IMR-90 (cell line): Measurements from ENCODE around the gene C14orf180. TPM values are rescaled to one million over a fixed set of nuclear protein-coding genes. Genes with fewer than 3 reads are reported as not detected.

Experiments
- ATAC-seq: fragments of 200-7000 bp; cut with Tn5 transposase; 2 replicates; pipeline ENCODE4 v1.9.1; 2020; ENCODE audit warnings: low read depth, mild to moderate bottlenecking, moderate library complexity
- BruUV-seq: library from RNA; stranded (reverse); fragments of 400-500 nt; replicated peaks from 2 replicates; lab custom pipeline; 2021; lab: Mats Ljungman, UMichigan
- CTCF ChIA-PET: fragments of 300-600 bp; formaldehyde crosslinking; extraction: SDS; loops from one replicate; lab custom pipeline; 2021; ENCODE audit warnings: antibody characterized with exemption; lab: Yijun Ruan, JAX
- POLR2A ChIA-PET: fragments of 300-600 bp; sonication (Branson Sonifier 250); formaldehyde crosslinking; loops from one replicate; lab custom pipeline; 2022; ENCODE audit warnings: antibody characterized with exemption; ENCODE audit not compliant: unreplicated experiment; lab: Charles Lee
- DNase-seq: peaks from one replicate; pipeline ENCODE4 v3.0.0; 2013
- H2AFZ ChIP-seq: replicated peaks from 2 replicates; pipeline ENCODE3; 2013; ENCODE audit warnings: low read length, mild to moderate bottlenecking; ENCODE audit not compliant: poor library complexity
- H2AK5ac ChIP-seq: 2 replicates; pipeline ENCODE4 v1.6.1; 2013; ENCODE audit warnings: low read depth, low read length, inconsistent platforms
- H2AK9ac ChIP-seq: replicated peaks from 2 replicates; pipeline ENCODE3; 2013; ENCODE audit warnings: mild to moderate bottlenecking, low read depth, low read length, moderate library complexity; ENCODE audit not compliant: poor library complexity
- H2BK120ac ChIP-seq: 2 replicates; pipeline ENCODE4 v1.6.1; 2013; ENCODE audit warnings: low read depth, low read length, inconsistent platforms
- H2BK15ac ChIP-seq: 3 replicates; pipeline ENCODE4 v1.6.1; 2013; ENCODE audit warnings: low read depth, low read length, inconsistent platforms
- H2BK20ac ChIP-seq: 2 replicates; pipeline ENCODE4 v1.6.1; 2013; ENCODE audit warnings: low read depth, mild to moderate bottlenecking, inconsistent platforms, low read length, moderate library complexity
- H2BK5ac ChIP-seq: 2 replicates; pipeline ENCODE4 v1.6.1; 2013; ENCODE audit warnings: mild to moderate bottlenecking, low read depth, low read length, inconsistent platforms; ENCODE audit not compliant: poor library complexity, severe bottlenecking
- H3K14ac ChIP-seq: replicated peaks from 2 replicates; pipeline ENCODE4 v1.6.1; 2013; ENCODE audit warnings: low read depth, low read length, inconsistent platforms
- H3K18ac ChIP-seq: 2 replicates; pipeline ENCODE4 v1.6.1; 2013; ENCODE audit warnings: low read depth, low read length, control low read depth
- H3K23ac ChIP-seq: 2 replicates; pipeline ENCODE4 v1.6.1; 2013; ENCODE audit warnings: low read depth, low read length, inconsistent platforms
- H3K27ac ChIP-seq: 2 replicates; pipeline ENCODE4 v1.5.1; 2013; ENCODE audit warnings: mild to moderate bottlenecking, control low read depth, low read length; ENCODE audit not compliant: insufficient read depth
- H3K27me3 ChIP-seq: 2 replicates; pipeline ENCODE4 v1.6.1; 2013; ENCODE audit warnings: low read length; ENCODE audit not compliant: control insufficient read depth, insufficient read depth
- H3K36me3 ChIP-seq: 2 replicates; pipeline ENCODE4 v1.6.1; 2013; ENCODE audit warnings: low read length, mixed read lengths; ENCODE audit not compliant: control insufficient read depth, insufficient read depth
- H3K4ac ChIP-seq: 2 replicates; pipeline ENCODE4 v1.6.1; 2013; ENCODE audit warnings: low read depth, low read length, inconsistent platforms
- H3K4me1 ChIP-seq: 2 replicates; pipeline ENCODE4 v1.6.1; 2013; ENCODE audit warnings: low read length, mixed read lengths; ENCODE audit not compliant: control insufficient read depth, insufficient read depth
- H3K4me2 ChIP-seq: 2 replicates; pipeline ENCODE4 v1.6.1; 2013; ENCODE audit warnings: low read depth, mild to moderate bottlenecking, control low read depth, low read length, moderate library complexity
- H3K4me3 ChIP-seq: 2 replicates; pipeline ENCODE4 v1.5.1; 2013; ENCODE audit warnings: low read depth, mild to moderate bottlenecking, control low read depth, low read length, moderate library complexity; ENCODE audit not compliant: insufficient read depth
- H3K56ac ChIP-seq: 2 replicates; pipeline ENCODE4 v1.6.1; 2013; ENCODE audit warnings: low read length, inconsistent platforms; ENCODE audit not compliant: insufficient read depth; ENCODE audit errors: extremely low read depth
- H3K79me1 ChIP-seq, 2 experiments: 2 replicates each; pipeline ENCODE4 v1.6.1; 2013; ENCODE audit warnings: low read length in 2 of 2, inconsistent platforms in 1 of 2, low read depth in 1 of 2
- H3K9ac ChIP-seq: 2 replicates; pipeline ENCODE4 v1.6.1; 2013; ENCODE audit warnings: low read depth, low read length, control low read depth
- H3K9me1 ChIP-seq: 2 replicates; pipeline ENCODE4 v1.6.1; 2013; ENCODE audit warnings: low read length, inconsistent platforms; ENCODE audit not compliant: insufficient read depth
- H3K9me3 ChIP-seq: 2 replicates; pipeline ENCODE4 v1.6.1; 2013; ENCODE audit warnings: low read length; ENCODE audit not compliant: control insufficient read depth, insufficient read depth
- H4K20me1 ChIP-seq: 2 replicates; pipeline ENCODE4 v1.6.1; 2013; ENCODE audit warnings: low read length, inconsistent platforms; ENCODE audit not compliant: insufficient read depth
- H4K5ac ChIP-seq: 2 replicates; pipeline ENCODE4 v1.6.1; 2013; ENCODE audit warnings: mild to moderate bottlenecking, low read depth, low read length, control low read depth
- H4K8ac ChIP-seq, 2 experiments: 2 replicates each; pipeline ENCODE4 v1.6.1; 2013; ENCODE audit warnings: low read depth in 2 of 2, low read length in 2 of 2, control low read depth in 1 of 2, inconsistent platforms in 1 of 2
- H4K91ac ChIP-seq: 2 replicates; pipeline ENCODE4 v1.6.1; 2013; ENCODE audit warnings: low read depth, low read length, inconsistent platforms; ENCODE audit not compliant: insufficient read depth
- BHLHE40 ChIP-seq: fragments of 150-350 bp; IDR thresholded peaks from 2 replicates; pipeline ENCODE4 v1.6.1; 2016; ENCODE audit warnings: mild to moderate bottlenecking, low read depth, low read length
- CEBPB ChIP-seq: IDR thresholded peaks from 2 replicates; pipeline ENCODE4 v1.6.1; 2012; ENCODE audit warnings: low read depth, low read length, improper control_type of control experiment
- CHD1 ChIP-seq: IDR thresholded peaks from 2 replicates; pipeline ENCODE4 v1.6.1; 2012; ENCODE audit warnings: low read depth, low read length, improper control_type of control experiment
- CTCF ChIP-seq: conservative IDR thresholded peaks from 2 replicates; pipeline ENCODE4 v1.5.1; 2012; ENCODE audit warnings: mild to moderate bottlenecking, low read depth, low read length, improper control_type of control experiment
- FOS ChIP-seq: fragments of 150-350 bp; IDR thresholded peaks from 2 replicates; pipeline ENCODE4 v1.6.1; 2016; ENCODE audit warnings: low read depth, low read length
- MAFK ChIP-seq: IDR thresholded peaks from 2 replicates; pipeline ENCODE4 v1.6.1; 2012; ENCODE audit warnings: low read depth, low read length, improper control_type of control experiment
- MAZ ChIP-seq: IDR thresholded peaks from 2 replicates; pipeline ENCODE4 v1.6.1; 2012; ENCODE audit warnings: low read depth, mild to moderate bottlenecking, low read length, improper control_type of control experiment, moderate library complexity, borderline replicate concordance
- MXI1 ChIP-seq: IDR thresholded peaks from 2 replicates; pipeline ENCODE4 v1.6.1; 2012; ENCODE audit warnings: low read depth, mild to moderate bottlenecking, low read length, moderate library complexity, borderline replicate concordance
- NFE2L2 ChIP-seq: fragments of 150-350 bp; IDR thresholded peaks from 2 replicates; pipeline ENCODE4 v1.6.1; 2016; ENCODE audit warnings: low read depth, mild to moderate bottlenecking, low read length
- POLR2A ChIP-seq: IDR thresholded peaks from 2 replicates; pipeline ENCODE4 v1.6.1; 2012; ENCODE audit warnings: mild to moderate bottlenecking, low read depth, low read length
- RAD21 ChIP-seq: IDR thresholded peaks from 2 replicates; pipeline ENCODE4 v1.6.1; 2012; ENCODE audit warnings: low read length, improper control_type of control experiment
- RCOR1 ChIP-seq: IDR thresholded peaks from 2 replicates; pipeline ENCODE4 v1.6.1; 2012; ENCODE audit warnings: mild to moderate bottlenecking, low read length, improper control_type of control experiment; ENCODE audit not compliant: insufficient replicate concordance
- RFX5 ChIP-seq: IDR thresholded peaks from 2 replicates; pipeline ENCODE4 v1.8.0; 2012; ENCODE audit warnings: low read depth, mild to moderate bottlenecking, low read length, moderate library complexity
- SMC3 ChIP-seq: fragments of 150-350 bp; IDR thresholded peaks from 2 replicates; pipeline ENCODE4 v1.6.1; 2016; ENCODE audit warnings: low read depth, mild to moderate bottlenecking, antibody characterized with exemption, low read length, moderate library complexity
- USF2 ChIP-seq: fragments of 150-350 bp; IDR thresholded peaks from 2 replicates; pipeline ENCODE4 v1.6.1; 2017; ENCODE audit warnings: mild to moderate bottlenecking, antibody characterized with exemption, low read length, low read depth
- WGBS, 2 experiments: methylation state at CpG; one replicate each; pipeline versions ENCODE4 v1.1.5 to v1.1.7; 2013; ENCODE audit warnings: missing lambda C conversion rate in 2 of 2; ENCODE audit not compliant: insufficient read length in 1 of 2; ENCODE audit errors: extremely low coverage in 2 of 2; 5-methylcytosine and 5-hydroxymethylcytosine counted together
- dilution Hi-C: fragments of 300-500 bp; cut with HindIII; formaldehyde crosslinking; loops from one replicate; pipeline ENCODE4 v1.14.3; 2018; ENCODE audit warnings: low sequenced_read_pairs; ENCODE audit not compliant: unreplicated experiment
- in situ Hi-C: fragments of 300-500 bp; cut with MboI; formaldehyde crosslinking; loops from 3 replicates; pipeline ENCODE4 v1.14.3; 2019; ENCODE audit warnings: low sequenced_read_pairs, inconsistent platforms, mixed read lengths
- intact Hi-C: fragments of 100-400 bp; cut with micrococcal nuclease; formaldehyde crosslinking; loops from 2 replicates; pipeline ENCODE4 v1.10.0; 2022
- polyA plus RNA-seq, 3 experiments: library from polyadenylated mRNA; depleted of rRNA; stranded (reverse); fragments of >200 nt; gene quantifications; 2 replicates each; pipeline ENCODE4 v1.2.3, GENCODE V29; 2012; ENCODE audit warnings: low replicate concordance in 1 of 3
- total RNA-seq: library from RNA; depleted of rRNA; stranded (reverse); fragments of >200 nt; gene quantifications from 2 replicates; pipeline ENCODE4 v1.2.3, GENCODE V29; 2012

C14orf180 gene
- total and polyA plus RNA-seq, 2 of the 4 experiments (the other 2 are of a cell fraction): not detected

- Histone ChIP-seq H3K14ac (no peak overlapping the region), H3K4ac (no peak overlapping the region), H2BK15ac (no peak overlapping the region), H3K4me3 (no peak overlapping the region), H2BK5ac (no peak overlapping the region), H2AK5ac (no peak overlapping the region), H3K27me3 (peaks cover 12% of the 10 kb centered on the region), H4K91ac (no peak overlapping the region), H3K56ac (no peak overlapping the region), H3K23ac (no peak overlapping the region), H4K8ac (no peak overlapping the region), H2AK9ac (no peak overlapping the region), H3K27ac (no peak overlapping the region), H3K9me1 (no peaks in the 10 kb centered on the region), H2BK20ac (no peak overlapping the region), H3K4me2 (no peak overlapping the region), H3K4me1 (no peaks in the 10 kb centered on the region), H3K9ac (no peak overlapping the region), H2BK120ac (no peak overlapping the region), H3K36me3 (no peaks in the 10 kb centered on the region), H3K18ac (no peak overlapping the region), H2AFZ (no peak overlapping the region), H3K79me1 (no peaks in the 10 kb centered on the region), H3K9me3 (peaks cover 6% of the 10 kb centered on the region), H4K20me1 (no peaks in the 10 kb centered on the region), H4K5ac (no peak overlapping the region)
- in situ Hi-C loops: loop anchor here (25.0 kb wide), 1 partner anchor 546 kb away; the partner anchor contains the start of gene ASPG
- ATAC-seq (no peak), DNase-seq (no peak)
- ChIA-PET CTCF (no interaction called here), POLR2A (no interaction called here)
- 71% methylated on average over 3 of the region's 24 CpGs; no CpG with 5 or more reads in 1 of the 2 experiments for WGBS, 2 experiments
- dilution Hi-C loops: no loop called here
- no TSS peak for BruUV-seq
- intact Hi-C loops: no loop called here
- no peak for TF ChIP-seq NFE2L2
- TF ChIP-seq POLR2A: no peak
- TF ChIP-seq SMC3: no peak
- no peak for TF ChIP-seq RAD21
- no peak for TF ChIP-seq MAZ
- TF ChIP-seq FOS: no peak
- TF ChIP-seq MAFK: no peak
- TF ChIP-seq RCOR1: no peak
- no peak for TF ChIP-seq CTCF
- no peak for TF ChIP-seq CHD1
- no peak for TF ChIP-seq USF2
- no peak for TF ChIP-seq BHLHE40
- no peak for TF ChIP-seq MXI1
- no peak for TF ChIP-seq CEBPB
- TF ChIP-seq RFX5: no peak
Measured at GRCh38 chr14:104633276-104634137, 53.9 kb downstream of the C14orf180 start.
